Measurements from ENCODE around the gene ZNF106. TPM values are rescaled to one million over a fixed set of nuclear protein-coding genes. Genes with fewer than 3 reads are reported as not detected.
A peak's percentile ranks its signal among the peaks of the same experiment; 100 is the strongest.

Gene ZNF106
- total RNA-seq, 1 donor from 2014 or later = 45.7 TPM

DNA sequence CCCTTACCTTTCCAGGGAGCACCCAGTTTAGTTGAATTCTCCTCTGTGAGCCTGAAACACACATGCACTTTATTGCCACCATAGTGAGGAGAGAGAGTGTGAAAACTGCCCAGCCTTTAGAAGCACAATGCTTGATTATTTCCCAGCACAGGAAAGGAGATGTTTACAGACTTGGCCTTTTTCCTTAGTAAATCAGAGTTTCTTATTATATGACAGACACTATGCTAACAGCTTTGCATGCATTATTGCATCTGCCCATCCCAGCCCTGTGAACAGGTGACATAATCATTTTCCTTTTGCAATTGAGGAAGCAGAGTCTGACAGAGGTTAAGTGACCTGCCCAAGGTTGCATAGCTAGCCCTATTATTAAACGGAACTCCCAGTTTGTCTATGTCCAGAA is 95.1 kb downstream of the ZNF106 start:
- H3K27ac ChIP-seq = no peak overlapping the region
- peaks cover 7 to 8% of the 10 kb centered on the region in 2 donors for H3K36me3 ChIP-seq
- intact Hi-C loops (cut with DNase I) = no loop called here
- H3K9me3 ChIP-seq = no peaks in the 10 kb centered on the region
- H3K4me1 ChIP-seq = no peaks in the 10 kb centered on the region
- TF ChIP-seq, protein P1, sequence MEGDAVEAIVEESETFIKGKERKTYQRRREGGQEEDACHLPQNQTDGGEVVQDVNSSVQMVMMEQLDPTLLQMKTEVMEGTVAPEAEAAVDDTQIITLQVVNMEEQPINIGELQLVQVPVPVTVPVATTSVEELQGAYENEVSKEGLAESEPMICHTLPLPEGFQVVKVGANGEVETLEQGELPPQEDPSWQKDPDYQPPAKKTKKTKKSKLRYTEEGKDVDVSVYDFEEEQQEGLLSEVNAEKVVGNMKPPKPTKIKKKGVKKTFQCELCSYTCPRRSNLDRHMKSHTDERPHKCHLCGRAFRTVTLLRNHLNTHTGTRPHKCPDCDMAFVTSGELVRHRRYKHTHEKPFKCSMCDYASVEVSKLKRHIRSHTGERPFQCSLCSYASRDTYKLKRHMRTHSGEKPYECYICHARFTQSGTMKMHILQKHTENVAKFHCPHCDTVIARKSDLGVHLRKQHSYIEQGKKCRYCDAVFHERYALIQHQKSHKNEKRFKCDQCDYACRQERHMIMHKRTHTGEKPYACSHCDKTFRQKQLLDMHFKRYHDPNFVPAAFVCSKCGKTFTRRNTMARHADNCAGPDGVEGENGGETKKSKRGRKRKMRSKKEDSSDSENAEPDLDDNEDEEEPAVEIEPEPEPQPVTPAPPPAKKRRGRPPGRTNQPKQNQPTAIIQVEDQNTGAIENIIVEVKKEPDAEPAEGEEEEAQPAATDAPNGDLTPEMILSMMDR (IDR thresholded peaks at IDR 0.05) = no peak
- H3K4me3 ChIP-seq = no peak overlapping the region
- no peak for DNase-seq (ENCODE audit: low spot score in 2 of 2)
- H3K27me3 ChIP-seq = no peaks in the 10 kb centered on the region

DNA sequence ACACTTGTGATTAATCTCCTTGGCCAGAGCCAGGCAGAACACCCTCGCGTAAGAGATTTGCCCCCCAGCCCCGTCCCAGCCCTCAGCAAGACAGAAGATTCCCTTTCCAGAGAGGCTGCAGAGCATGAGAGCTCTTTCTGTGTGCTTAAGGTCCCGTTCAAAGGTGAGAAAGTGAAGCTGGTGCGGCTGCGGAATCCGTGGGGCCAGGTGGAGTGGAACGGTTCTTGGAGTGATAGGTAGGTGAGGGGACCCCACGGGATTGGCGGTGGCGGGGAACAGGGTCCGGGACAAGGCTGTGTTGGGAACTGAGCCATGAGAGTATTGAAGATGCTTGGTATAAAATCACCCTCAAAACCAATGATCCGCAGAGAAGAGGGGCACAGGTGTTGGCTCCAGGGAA is 96.8 kb downstream of the ZNF106 start:
- DNase-seq (ENCODE audit: low spot score in 2 of 2) = peak in 1 of 2 donors; percentile 35
- TF ChIP-seq, protein P1 (IDR thresholded peaks at IDR 0.05) = no peak
- Histone ChIP-seq H3K27ac (no peak overlapping the region), H3K4me3 (no peak overlapping the region), H3K4me1 (no peaks in the 10 kb centered on the region), H3K36me3 (peaks cover 0 to 3% of the 10 kb centered on the region in 2 donors), H3K27me3 (no peaks in the 10 kb centered on the region), H3K9me3 (no peaks in the 10 kb centered on the region)
- intact Hi-C loops (cut with DNase I) = no loop called here

DNA sequence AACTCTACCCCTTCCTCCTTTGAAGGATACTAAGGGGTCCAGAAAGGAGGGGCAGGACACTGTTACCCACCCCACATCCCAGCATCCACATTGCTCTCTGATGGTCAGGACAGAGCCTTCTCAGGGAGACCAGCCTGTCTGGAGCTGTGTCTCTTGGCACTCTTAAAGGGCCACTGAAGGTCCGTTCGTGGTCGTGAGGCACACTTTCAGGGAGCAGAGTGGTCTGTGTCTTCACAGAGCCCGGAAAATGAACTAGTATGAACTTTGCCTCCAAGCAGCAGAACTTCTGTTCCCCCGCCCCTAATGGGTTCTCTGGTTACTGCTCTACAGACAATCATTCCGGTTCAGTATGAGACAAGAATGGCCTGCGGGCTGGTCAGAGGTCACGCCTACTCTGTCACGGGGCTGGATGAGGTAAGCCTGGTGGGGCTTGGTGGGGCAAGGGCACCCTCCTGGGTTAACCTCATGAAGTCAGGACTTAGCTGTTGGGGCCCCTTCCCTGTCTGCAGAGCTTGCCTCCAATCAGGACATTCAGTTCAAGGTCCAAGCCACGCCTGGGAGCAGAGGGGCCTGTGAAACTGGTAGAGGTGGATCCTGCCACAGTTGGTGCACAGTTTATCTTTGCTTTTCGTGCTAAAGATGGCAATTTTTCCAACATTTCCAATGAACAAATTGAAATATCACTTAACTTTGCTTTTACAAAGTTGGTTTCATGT is 98.5 kb downstream of the ZNF106 start:
- intact Hi-C loops (cut with DNase I) = no loop called here
- H3K9me3 ChIP-seq = no peaks in the 10 kb centered on the region
- no peak overlapping the region for H3K27ac ChIP-seq
- H3K4me3 ChIP-seq = no peak overlapping the region
- no peaks in the 10 kb centered on the region for H3K4me1 ChIP-seq
- no peaks in the 10 kb centered on the region for H3K27me3 ChIP-seq
- DNase-seq (ENCODE audit: low spot score in 2 of 2) = no peak
- TF ChIP-seq, protein P1 (IDR thresholded peaks at IDR 0.05) = no peak
- H3K36me3 ChIP-seq = no peaks in the 10 kb centered on the region

DNA sequence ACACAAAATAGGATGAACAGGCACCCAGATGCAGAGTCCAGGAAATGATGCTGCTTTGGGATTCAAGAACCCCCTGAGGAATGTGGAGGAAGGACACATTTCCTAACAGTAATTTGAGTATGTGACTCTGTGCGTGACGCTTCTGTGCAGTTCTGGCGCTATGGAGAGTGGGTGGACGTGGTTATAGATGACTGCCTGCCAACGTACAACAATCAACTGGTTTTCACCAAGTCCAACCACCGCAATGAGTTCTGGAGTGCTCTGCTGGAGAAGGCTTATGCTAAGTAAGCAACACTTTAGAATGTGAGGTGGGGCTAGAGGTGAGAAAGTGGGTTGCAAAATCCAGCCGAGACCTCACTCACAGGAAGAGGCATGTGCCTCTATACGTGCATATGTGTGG is 103.3 kb downstream of the ZNF106 start:
- TF ChIP-seq, protein P1 (IDR thresholded peaks at IDR 0.05) = no peak
- H3K4me3 ChIP-seq = no peak overlapping the region
- H3K27me3 ChIP-seq = no peaks in the 10 kb centered on the region
- H3K36me3 ChIP-seq = peaks cover 0 to 7% of the 10 kb centered on the region in 2 donors
- no peak for DNase-seq (ENCODE audit: low spot score in 2 of 2)
- H3K4me1 ChIP-seq = no peaks in the 10 kb centered on the region
- intact Hi-C loops (cut with DNase I) = no loop called here
- H3K27ac ChIP-seq = no peak overlapping the region
- H3K9me3 ChIP-seq = no peaks in the 10 kb centered on the region

DNA sequence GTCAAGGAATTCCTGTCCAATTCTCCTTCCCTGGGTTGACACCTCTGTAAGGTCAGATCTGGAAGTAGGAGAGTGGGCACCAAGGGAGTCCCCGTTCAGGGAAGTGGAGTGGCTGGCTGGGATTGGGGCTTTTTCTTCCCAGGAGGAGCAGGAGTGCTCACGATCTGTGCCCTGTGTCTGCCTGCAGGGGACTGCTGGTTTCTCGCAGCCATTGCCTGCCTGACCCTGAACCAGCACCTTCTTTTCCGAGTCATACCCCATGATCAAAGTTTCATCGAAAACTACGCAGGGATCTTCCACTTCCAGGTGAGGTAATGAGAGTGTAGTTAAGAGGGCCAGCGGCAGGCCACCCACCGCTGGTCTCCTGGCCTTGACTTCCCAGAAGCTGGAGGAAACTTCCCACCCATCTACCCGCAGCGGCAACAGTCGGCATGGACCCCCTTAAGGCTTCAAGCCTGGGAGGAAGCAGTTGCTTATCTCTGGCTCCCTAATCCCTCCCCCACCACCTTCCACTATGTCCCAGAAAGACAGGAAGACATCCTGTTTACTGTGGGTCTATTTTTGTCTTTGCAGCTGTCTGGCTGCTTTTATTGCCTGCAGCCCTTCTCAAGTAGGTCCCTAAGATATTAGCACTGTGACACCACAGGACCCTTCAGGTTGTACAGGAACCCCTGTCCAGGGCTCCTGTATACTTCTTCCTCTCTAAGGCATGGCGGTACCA is 104.8 kb downstream of the ZNF106 start:
- Histone ChIP-seq H3K27ac (no peak overlapping the region), H3K4me3 (no peak overlapping the region), H3K27me3 (no peaks in the 10 kb centered on the region), H3K4me1 (no peaks in the 10 kb centered on the region), H3K9me3 (no peaks in the 10 kb centered on the region), H3K36me3 (peaks cover 0 to 7% of the 10 kb centered on the region in 2 donors)
- intact Hi-C loops (cut with DNase I) = no loop called here
- TF ChIP-seq, protein P1 (IDR thresholded peaks at IDR 0.05) = no peak
- DNase-seq (ENCODE audit: low spot score in 2 of 2) = no peak

Data from ascending aorta (tissue), 2 donors.